Stimulated activated CD4-positive, alpha-beta T cell treated with anti-CD3 and anti-CD28 coated beads, Interleukin-1b, Interleukin-23, amount 100 ng/mL, for 24 hours (primary cell): ENCODE measurements around the gene FSTL3.

Experiments used
- DNase-seq, 4 experiments: peaks; one replicate each; pipeline ENCODE4 v3.0.0-alpha.2; 2020; ENCODE audit warnings: low read depth in 4 of 4, low spot score in 1 of 4

Gene FSTL3

DNA sequence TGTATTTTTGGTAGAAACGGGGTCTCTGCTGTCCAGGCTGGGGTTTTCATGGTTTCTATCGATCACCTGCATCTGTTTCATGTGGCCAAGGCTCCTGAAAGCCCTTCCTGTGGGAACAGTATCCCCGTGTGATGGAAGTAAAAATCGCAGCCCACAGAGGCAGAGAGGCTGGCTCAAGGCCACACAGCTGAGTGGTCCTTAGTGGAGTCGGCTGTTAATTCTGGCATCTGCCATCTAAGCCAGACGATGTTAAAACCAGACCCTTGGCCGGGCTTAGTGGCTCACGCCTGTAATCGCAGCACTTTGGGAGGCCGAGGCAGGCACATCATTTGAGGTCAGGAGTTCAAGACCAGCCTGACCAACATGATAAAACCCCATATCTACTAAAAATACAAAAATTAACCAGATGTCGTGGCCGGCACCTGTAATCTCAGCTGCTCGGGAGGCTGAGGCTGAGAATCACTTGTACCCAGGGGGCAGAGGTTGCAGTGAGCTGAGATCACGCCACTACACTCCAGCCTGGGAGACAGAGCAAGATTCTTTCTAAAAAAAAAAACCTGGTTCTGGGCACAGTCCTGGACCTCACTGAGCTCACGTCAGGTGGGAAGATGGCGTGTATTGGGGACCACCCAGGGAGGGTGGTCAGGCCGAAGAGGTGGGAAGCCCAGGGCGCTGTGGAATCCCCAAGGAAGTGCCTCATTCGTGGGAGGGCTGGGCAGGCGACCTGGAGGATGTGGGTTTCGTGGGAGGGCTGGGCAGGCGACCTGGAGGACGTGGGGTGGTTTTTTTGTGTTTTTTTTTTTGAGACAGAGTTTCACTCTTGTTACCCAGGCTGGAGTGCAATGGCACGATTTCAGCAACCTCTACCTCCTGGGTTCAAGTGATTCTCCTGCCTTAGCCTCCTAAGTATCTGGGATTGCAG lies 56.2 kb downstream of the FSTL3 start:
- no peak for DNase-seq
